HEK293 (cell line): Measurements from ENCODE around the gene ICAM3.

ENCODE experiments used
- CTCF ChIA-PET: fragments of 350-600 bp; formaldehyde crosslinking; extraction: SDS; loops from one replicate; lab custom pipeline; 2021; ENCODE audit warnings: antibody characterized with exemption; lab: Yijun Ruan, JAX
- POLR2A ChIA-PET: fragments of 300-600 bp; formaldehyde crosslinking; extraction: SDS; loops from one replicate; lab custom pipeline; 2020; ENCODE audit warnings: antibody characterized with exemption, inconsistent platforms; lab: Yijun Ruan, JAX
- H3K27ac ChIP-seq: fragments of 200-500 bp; sonication (Bioruptor generic); 2 replicates; pipeline ENCODE4 v1.5.1; 2014; ENCODE audit warnings: low read depth, low read length, control low read depth, inconsistent platforms; ENCODE audit errors: extremely low read depth
- H3K36me3 ChIP-seq, 2 experiments: fragments of 200-500 bp in 1 of 2; sonication (Bioruptor generic) in 1 of 2; 1 replicate in 1 of 2; 2 replicates in 1 of 2; pipeline ENCODE4 v1.5.1; 2014 to 2017; ENCODE audit warnings: inconsistent platforms in 2 of 2, low read length in 2 of 2; ENCODE audit not compliant: control insufficient read depth in 2 of 2, insufficient read depth in 1 of 2
- H3K4me1 ChIP-seq: fragments of 200-500 bp; sonication (Bioruptor generic); 2 replicates; pipeline ENCODE4 v1.5.1; 2014; ENCODE audit warnings: mild to moderate bottlenecking, low read length, inconsistent platforms; ENCODE audit not compliant: control insufficient read depth, insufficient read depth
- H3K4me3 ChIP-seq: 2 replicates; pipeline ENCODE4 v1.5.1; 2011; ENCODE audit warnings: low read depth, mild to moderate bottlenecking, control low read depth, low read length, moderate library complexity
- H3K9me3 ChIP-seq: fragments of 200-500 bp; sonication (Bioruptor generic); 2 replicates; pipeline ENCODE4 v1.5.1; 2014; ENCODE audit warnings: low read depth, low read length, inconsistent platforms; ENCODE audit not compliant: control insufficient read depth, insufficient read depth
- CTCF ChIP-seq: fragments of 450-650 bp; formaldehyde crosslinking; IDR thresholded peaks from 2 replicates; pipeline ENCODE4 v1.5.1; 2016; ENCODE audit warnings: missing biosample characterization, missing genetic modification characterization
- ELK4 ChIP-seq: IDR thresholded peaks from 2 replicates; pipeline ENCODE4 v1.6.1; 2011; ENCODE audit warnings: mild to moderate bottlenecking, low read depth, low read length, borderline replicate concordance
- GFI1B ChIP-seq: fragments of 450-650 bp; formaldehyde crosslinking; IDR thresholded peaks from 2 replicates; pipeline ENCODE4 v1.5.1; 2016; ENCODE audit warnings: missing biosample characterization, missing genetic modification characterization
- IKZF3 ChIP-seq: fragments of 450-650 bp; IDR thresholded peaks from 2 replicates; pipeline ENCODE4 v1.5.0; 2018; ENCODE audit warnings: missing biosample characterization, mild to moderate bottlenecking, missing genetic modification characterization, moderate library complexity
- INSM2 ChIP-seq: fragments of 450-650 bp; formaldehyde crosslinking; IDR thresholded peaks from 2 replicates; pipeline ENCODE4 v1.5.1; 2016; ENCODE audit warnings: missing biosample characterization, missing genetic modification characterization
- KLF1 ChIP-seq: fragments of 450-650 bp; formaldehyde crosslinking; IDR thresholded peaks from 2 replicates; pipeline ENCODE4 v1.5.1; 2016; ENCODE audit warnings: missing biosample characterization, missing genetic modification characterization
- OSR2 ChIP-seq: fragments of 450-650 bp; formaldehyde crosslinking; IDR thresholded peaks from 2 replicates; pipeline ENCODE4 v1.5.1; 2016; ENCODE audit warnings: missing biosample characterization, missing genetic modification characterization
- PRDM1 ChIP-seq: fragments of 450-650 bp; formaldehyde crosslinking; IDR thresholded peaks from 2 replicates; pipeline ENCODE4; 2016; ENCODE audit warnings: missing biosample characterization, missing genetic modification characterization
- PRDM6 ChIP-seq: fragments of 450-650 bp; formaldehyde crosslinking; IDR thresholded peaks from 2 replicates; pipeline ENCODE4 v1.5.1; 2017; ENCODE audit warnings: missing biosample characterization, missing genetic modification characterization
- RBAK ChIP-seq: fragments of 450-650 bp; formaldehyde crosslinking; IDR thresholded peaks from 2 replicates; pipeline ENCODE4 v1.5.1; 2016; ENCODE audit warnings: missing biosample characterization, missing genetic modification characterization
- SCRT2 ChIP-seq: fragments of 450-650 bp; formaldehyde crosslinking; IDR thresholded peaks from 2 replicates; pipeline ENCODE4 v1.5.1; 2016; ENCODE audit warnings: missing biosample characterization, missing genetic modification characterization
- SP7 ChIP-seq: fragments of 450-650 bp; formaldehyde crosslinking; IDR thresholded peaks from 2 replicates; pipeline ENCODE4 v1.5.1; 2016; ENCODE audit warnings: missing biosample characterization, missing genetic modification characterization
- YY1 ChIP-seq: fragments of 450-650 bp; formaldehyde crosslinking; IDR thresholded peaks from 2 replicates; pipeline ENCODE4 v1.5.1; 2018; ENCODE audit warnings: missing biosample characterization, missing genetic modification characterization
- ZEB2 ChIP-seq: fragments of 450-650 bp; formaldehyde crosslinking; IDR thresholded peaks from 2 replicates; pipeline ENCODE4 v1.5.1; 2016; ENCODE audit warnings: missing biosample characterization, missing genetic modification characterization
- ZNF10 ChIP-seq: fragments of 450-650 bp; formaldehyde crosslinking; IDR thresholded peaks from 2 replicates; pipeline ENCODE4 v1.5.1; 2017; ENCODE audit warnings: missing biosample characterization, missing genetic modification characterization
- ZNF184 ChIP-seq: fragments of 450-650 bp; IDR thresholded peaks from 2 replicates; pipeline ENCODE4 v1.5.1; 2018; ENCODE audit warnings: missing biosample characterization, mild to moderate bottlenecking, missing genetic modification characterization
- ZNF366 ChIP-seq: fragments of 450-650 bp; formaldehyde crosslinking; conservative IDR thresholded peaks from 2 replicates; pipeline ENCODE4 v1.5.1; 2016; ENCODE audit warnings: missing biosample characterization, missing genetic modification characterization
- ZNF37A ChIP-seq: fragments of 450-650 bp; IDR thresholded peaks from 2 replicates; pipeline ENCODE4 v1.5.1; 2018; ENCODE audit warnings: missing biosample characterization, missing genetic modification characterization
- ZNF426 ChIP-seq: fragments of 450-650 bp; formaldehyde crosslinking; IDR thresholded peaks from 2 replicates; pipeline ENCODE4 v1.5.1; 2017; ENCODE audit warnings: missing biosample characterization, missing genetic modification characterization, mild to moderate bottlenecking, inconsistent platforms, moderate library complexity
- ZNF433 ChIP-seq: fragments of 450-650 bp; formaldehyde crosslinking; IDR thresholded peaks from 2 replicates; pipeline ENCODE4 v1.5.1; 2016; ENCODE audit warnings: missing biosample characterization, missing genetic modification characterization, low read depth
- ZNF514 ChIP-seq: fragments of 450-650 bp; formaldehyde crosslinking; IDR thresholded peaks from 2 replicates; pipeline ENCODE4 v1.5.1; 2016; ENCODE audit warnings: missing biosample characterization, missing genetic modification characterization
- ZNF521 ChIP-seq: fragments of 450-650 bp; formaldehyde crosslinking; IDR thresholded peaks from 2 replicates; pipeline ENCODE4 v1.5.1; 2017; ENCODE audit warnings: missing biosample characterization, mild to moderate bottlenecking, missing genetic modification characterization
- ZNF548 ChIP-seq: fragments of 450-650 bp; formaldehyde crosslinking; IDR thresholded peaks from 2 replicates; pipeline ENCODE4 v1.5.1; 2016; ENCODE audit warnings: missing biosample characterization, missing genetic modification characterization
- ZNF555 ChIP-seq: fragments of 450-650 bp; formaldehyde crosslinking; conservative IDR thresholded peaks from 2 replicates; pipeline ENCODE4 v1.5.1; 2017; ENCODE audit warnings: missing biosample characterization, mild to moderate bottlenecking, missing genetic modification characterization, inconsistent platforms
- ZNF610 ChIP-seq: fragments of 450-650 bp; formaldehyde crosslinking; IDR thresholded peaks from 2 replicates; pipeline ENCODE4 v1.5.1; 2016; ENCODE audit warnings: missing biosample characterization, missing genetic modification characterization, borderline replicate concordance
- ZNF626 ChIP-seq: fragments of 450-650 bp; sonication (Bioruptor Pico); formaldehyde crosslinking; IDR thresholded peaks from 2 replicates; pipeline ENCODE4 v1.5.1; 2018; ENCODE audit warnings: missing biosample characterization, missing genetic modification characterization, inconsistent platforms
- ZNF664 ChIP-seq: fragments of 450-650 bp; formaldehyde crosslinking; IDR thresholded peaks from 2 replicates; pipeline ENCODE4 v1.5.1; 2016; ENCODE audit warnings: missing biosample characterization, missing genetic modification characterization
- ZNF707 ChIP-seq: fragments of 450-650 bp; formaldehyde crosslinking; IDR thresholded peaks from 2 replicates; pipeline ENCODE4 v1.5.1; 2016; ENCODE audit warnings: missing biosample characterization, missing genetic modification characterization

Gene ICAM3

GRCh38 chr19:10365518-10365917, 26.1 kb upstream of the ICAM3 start:
- Histone ChIP-seq H3K36me3 (peaks cover 22 to 87% of the 10 kb centered on the region in 2 experiments; a peak in 2 of 3 replicates), H3K4me1 (no peaks in the 10 kb centered on the region), H3K4me3 (no peak overlapping the region), H3K9me3 (no peaks in the 10 kb centered on the region), H3K27ac (no peak overlapping the region)
- ChIA-PET POLR2A (no interaction called here), CTCF (no interaction called here)
- TF ChIP-seq OSR2 (no peak), IKZF3 (no peak), PRDM6 (tag by site-specific recombination) (no peak), GFI1B (tag by site-specific recombination) (no peak), ZNF514 (no peak), ZNF626 (no peak), ZNF366 (tag by site-specific recombination) (no peak), ZNF664 (tag by site-specific recombination) (no peak), ZNF555 (no peak), ELK4 (no peak)

- POLR2A ChIA-PET: no interaction called here
- Histone ChIP-seq H3K4me1 (no peaks in the 10 kb centered on the region), H3K36me3 (peaks cover 22 to 81% of the 10 kb centered on the region in 2 experiments; a peak in 2 of 3 replicates), H3K4me3 (no peak overlapping the region), H3K27ac (no peak overlapping the region), H3K9me3 (no peaks in the 10 kb centered on the region)
- TF ChIP-seq KLF1 (tag by site-specific recombination): no peak
- TF ChIP-seq SCRT2 (tag by site-specific recombination): peak; percentile 67
- CTCF ChIA-PET: no interaction called here
Observed at GRCh38 chr19:10364644-10365043, 25.2 kb upstream of the ICAM3 start.

GRCh38 chr19:10363789-10364281, 24.4 kb upstream of the ICAM3 start:
- ChIA-PET CTCF (no interaction called here), POLR2A (interaction anchor here (0.7 to 1.2 kb wide), 2 partner anchors 10 to 30 kb away, joined by 3 to 5 read pairs; partner anchors contain the start of gene RAVER1)
- peaks cover 21 to 79% of the 10 kb centered on the region in 2 experiments; a peak in 2 of 3 replicates for H3K36me3 ChIP-seq
- H3K27ac ChIP-seq: no peak overlapping the region
- no peak overlapping the region for H3K4me3 ChIP-seq
- no peaks in the 10 kb centered on the region for H3K9me3 ChIP-seq
- H3K4me1 ChIP-seq: no peaks in the 10 kb centered on the region
- no peak for TF ChIP-seq ZNF433 (tag by site-specific recombination)
- TF ChIP-seq ZNF707: no peak
- TF ChIP-seq ZNF10 (tag by site-specific recombination): peak; percentile 99
- TF ChIP-seq ZNF548 (tag by site-specific recombination): no peak
- TF ChIP-seq YY1: no peak
- no peak for TF ChIP-seq OSR2
- peak; percentile 74 for TF ChIP-seq ZEB2
- TF ChIP-seq CTCF (tag by site-specific recombination): no peak
- no peak for TF ChIP-seq ZNF426
- TF ChIP-seq ZNF184: peak; percentile 60; the same call in 1 of the 2 replicates
- no peak for TF ChIP-seq ZNF626
- TF ChIP-seq PRDM1: no peak
- no peak for TF ChIP-seq ZNF37A
- peak; percentile 70; the same call in 1 of the 2 replicates for TF ChIP-seq INSM2
- no peak for TF ChIP-seq RBAK
- TF ChIP-seq ZNF521 (tag by site-specific recombination): no peak
- TF ChIP-seq SP7: peak; percentile 83
- TF ChIP-seq ZNF610 (tag by site-specific recombination): no peak
